Stimulated activated CD4-positive, alpha-beta T cell treated with anti-CD3 and anti-CD28 coated beads, Interleukin-2, amount 100 ng/mL, for 48 hours (primary cell): ENCODE data around the gene MBNL1.

Source experiments
- DNase-seq, 2 donors: peaks; one replicate each; pipeline ENCODE4 v3.0.0-alpha.2; 2020

Gene MBNL1

GRCh38 chr3:152277198-152277597 lies 8.5 kb downstream of the MBNL1 start:
- DNase-seq = no peak

DNA sequence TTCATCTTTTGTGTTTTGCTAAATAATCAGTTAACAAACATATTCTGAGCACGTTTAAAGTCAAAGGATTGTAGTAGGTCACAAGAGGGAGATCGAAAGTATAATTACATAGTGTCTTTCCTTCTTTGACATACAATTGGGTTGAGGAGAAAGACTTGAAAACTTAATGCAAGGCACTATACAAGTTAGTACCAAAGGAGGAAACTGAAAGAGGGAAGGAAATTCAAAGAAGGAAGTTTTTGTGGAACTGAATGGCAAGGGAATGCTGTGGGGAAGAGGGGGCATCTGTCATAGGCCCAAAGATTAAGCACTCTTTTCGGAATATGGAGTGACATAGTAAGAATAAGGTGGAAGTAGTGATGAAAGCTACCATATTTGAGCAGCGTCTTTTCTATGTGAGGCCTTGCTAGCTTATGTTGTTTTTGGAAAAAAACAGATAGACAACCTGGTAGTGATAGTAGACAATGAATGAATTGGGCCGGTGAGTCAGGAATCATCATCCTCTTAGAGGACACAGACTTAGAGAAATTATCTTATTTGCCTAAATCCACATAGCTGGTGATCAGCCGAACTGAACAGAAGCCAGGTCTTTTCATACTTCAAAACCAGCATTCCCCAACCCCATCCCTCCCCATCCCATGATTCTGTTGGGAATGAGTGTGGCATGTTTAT lies 10.2 kb downstream of the MBNL1 start:
- no peak for DNase-seq

DNA sequence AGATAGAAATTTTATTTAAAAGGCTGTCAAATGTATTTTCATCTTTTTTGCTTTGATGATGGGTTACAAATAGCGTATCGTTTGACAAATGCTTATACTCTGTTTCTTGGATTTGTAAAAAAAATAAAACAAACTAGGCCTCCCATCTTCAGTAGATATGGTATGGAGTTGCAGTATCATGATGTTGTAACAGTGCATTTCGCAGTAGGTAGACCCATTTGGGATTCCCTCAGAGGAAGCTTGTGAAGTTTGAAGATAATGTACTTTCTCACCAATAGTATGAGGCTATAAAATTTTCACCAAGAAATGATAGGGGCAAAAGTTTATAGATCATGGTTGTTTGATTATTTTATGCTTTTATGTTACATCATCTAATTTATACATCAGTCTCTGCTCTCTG lies 10.8 kb downstream of the MBNL1 start:
- no peak for DNase-seq

GRCh38 chr3:152280539-152280938 lies 11.8 kb downstream of the MBNL1 start:
- DNase-seq = no peak

DNA sequence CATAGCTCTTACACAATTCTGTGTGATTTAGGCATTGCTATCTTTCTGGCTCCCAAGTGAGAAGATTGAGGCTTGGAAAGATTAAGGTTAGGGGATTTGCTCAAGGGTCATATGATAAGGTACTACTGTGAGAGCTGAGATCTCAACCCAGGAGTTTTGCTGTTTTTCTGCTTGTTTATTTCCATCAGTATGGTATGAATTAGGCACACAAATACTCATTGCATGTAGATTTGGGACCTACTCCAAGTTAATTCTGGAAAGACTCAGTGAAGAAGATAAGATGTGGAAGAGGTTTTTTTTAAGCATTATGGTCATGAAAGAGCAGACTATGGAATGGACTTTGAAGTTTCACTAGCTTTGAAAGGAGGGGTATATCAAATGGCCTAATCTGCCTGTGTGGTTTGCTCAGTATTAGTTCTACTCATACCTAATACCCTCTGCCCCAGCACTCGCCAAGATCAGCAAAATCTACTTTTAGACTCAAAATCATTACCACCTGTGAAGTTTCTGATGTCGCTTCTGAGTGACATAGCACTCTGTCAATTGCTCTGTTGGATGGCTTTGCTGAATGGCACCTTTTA lies 12.5 kb downstream of the MBNL1 start:
- DNase-seq = no peak

- DNase-seq = no peak
Measured at GRCh38 chr3:152282813-152283212, 14.1 kb downstream of the MBNL1 start.

DNA sequence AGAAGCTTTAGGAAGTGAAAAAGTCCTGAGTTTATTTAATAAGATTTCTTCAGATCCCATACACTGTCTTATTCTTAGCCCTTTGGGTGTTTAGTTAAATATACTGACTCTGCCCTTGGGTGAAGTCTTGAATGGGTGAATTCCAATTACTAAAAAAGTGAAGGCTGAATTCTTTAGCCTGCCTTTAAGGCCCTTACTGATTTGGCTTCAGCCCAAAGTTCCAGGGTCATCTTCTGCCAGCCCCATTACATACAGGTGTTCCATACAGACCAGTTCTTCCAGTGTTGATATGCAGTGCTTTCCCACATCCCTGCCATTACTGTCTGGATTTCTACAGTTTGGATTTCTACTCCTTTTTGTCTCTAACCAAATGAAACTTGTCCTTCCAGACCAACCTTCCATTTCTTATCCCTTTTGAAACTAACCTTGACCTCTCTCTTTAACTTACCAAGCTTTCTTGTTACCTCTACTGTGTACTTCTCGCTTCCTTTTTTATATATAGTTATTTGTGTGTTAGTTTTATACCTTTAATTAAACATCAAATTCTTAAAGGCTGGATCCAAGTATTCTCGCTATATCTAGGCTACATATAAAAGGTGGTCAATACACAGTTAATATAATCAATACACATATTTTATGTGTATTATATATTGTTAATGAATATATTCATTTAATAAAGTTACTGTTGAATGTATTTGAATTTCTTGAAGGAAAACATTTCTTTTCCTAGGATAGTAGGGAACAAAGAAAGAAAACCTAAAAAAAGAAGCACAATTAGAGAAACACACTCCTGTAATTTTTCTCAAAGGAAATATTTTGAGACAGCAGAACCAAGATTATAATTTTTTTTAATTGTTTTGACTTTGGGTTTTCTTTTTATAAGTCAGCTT lies 15.0 kb downstream of the MBNL1 start:
- no peak for DNase-seq

DNA sequence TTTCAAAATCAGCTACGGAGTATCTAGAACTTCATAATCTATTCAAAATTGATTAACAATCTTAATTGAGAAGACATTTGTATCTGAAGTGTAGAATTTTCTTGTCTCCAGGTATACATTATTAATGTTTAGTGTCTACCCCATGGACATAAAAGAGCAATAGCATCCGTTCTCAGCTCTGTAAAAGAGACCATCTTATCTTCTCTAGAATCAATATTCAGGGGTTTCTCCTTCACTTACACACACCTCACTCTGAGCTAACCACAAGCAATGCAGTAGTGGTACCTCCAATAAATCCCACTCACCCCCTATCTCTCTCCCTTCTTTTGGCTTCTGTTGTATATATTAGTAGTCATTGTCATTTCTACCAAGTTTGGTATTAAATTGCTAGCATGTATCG lies 16.2 kb downstream of the MBNL1 start:
- no peak for DNase-seq

DNA sequence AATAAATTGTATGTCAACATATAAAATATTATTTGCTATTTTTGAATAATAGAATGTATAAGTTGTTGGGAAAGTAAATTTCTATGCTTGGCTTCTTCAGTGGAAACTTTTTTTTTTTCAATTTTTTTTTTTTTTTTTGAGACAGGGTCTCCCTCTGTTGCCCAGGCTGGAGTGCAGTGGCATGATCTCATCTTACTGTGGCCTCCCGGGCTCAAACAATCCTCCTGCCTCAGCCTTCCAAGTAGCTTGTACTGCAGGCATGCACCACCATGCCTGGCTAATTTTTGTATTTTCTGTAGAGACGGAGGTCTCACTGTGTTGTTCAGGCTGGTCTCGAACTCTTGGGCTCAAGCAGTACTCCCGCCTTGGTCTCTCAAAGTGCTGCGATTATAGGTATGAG lies 16.8 kb downstream of the MBNL1 start:
- no peak for DNase-seq

DNA sequence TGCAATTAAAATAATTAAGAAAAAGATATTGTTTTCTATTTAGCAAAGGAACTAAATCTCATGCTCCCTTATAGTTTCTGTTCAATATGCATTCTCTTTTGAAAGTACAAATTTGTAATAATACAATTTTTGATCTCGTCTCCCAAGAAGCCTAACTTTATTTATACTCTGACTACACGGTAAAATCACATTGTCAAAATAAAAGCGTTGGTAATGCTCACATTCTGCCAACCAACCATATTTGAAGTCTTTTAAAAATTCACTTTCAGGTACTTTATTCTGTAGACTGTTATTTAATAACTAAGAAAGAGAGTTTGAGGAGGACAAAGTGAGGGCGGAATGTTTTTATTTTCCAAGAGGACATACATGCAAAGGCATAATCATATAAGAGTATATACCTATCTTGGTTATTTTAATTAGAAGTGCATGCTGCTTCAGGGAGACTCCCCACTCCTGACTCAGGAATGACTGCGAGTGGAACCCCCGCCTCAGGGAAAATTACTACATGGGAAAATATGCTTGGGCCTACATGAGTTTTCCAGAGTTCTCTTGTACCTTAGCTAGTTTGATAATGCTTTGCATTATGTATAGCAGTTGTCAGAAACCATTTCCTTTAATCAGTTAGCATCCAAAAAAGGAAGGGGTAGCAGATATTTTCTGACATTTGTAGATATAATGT lies 19.3 kb downstream of the MBNL1 start:
- DNase-seq = no peak

DNA sequence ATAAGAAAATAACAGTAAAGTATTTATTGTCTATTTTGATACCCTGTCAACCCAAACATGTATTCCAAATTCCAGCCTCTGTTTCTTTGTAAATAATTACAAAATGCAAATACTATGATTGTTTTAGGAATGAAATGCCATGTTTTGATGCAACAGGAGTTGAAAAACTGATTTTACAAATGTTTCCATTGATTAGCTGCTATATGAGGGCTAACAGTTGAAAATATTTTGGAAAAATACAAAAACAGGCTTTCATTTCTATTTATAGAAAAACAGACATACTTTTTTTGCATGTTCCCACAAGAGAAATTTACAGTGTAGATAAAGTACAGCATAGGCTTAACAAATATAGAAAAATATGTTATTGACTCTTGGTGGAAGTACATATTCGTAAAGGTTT lies 20.0 kb downstream of the MBNL1 start:
- no peak for DNase-seq

DNA sequence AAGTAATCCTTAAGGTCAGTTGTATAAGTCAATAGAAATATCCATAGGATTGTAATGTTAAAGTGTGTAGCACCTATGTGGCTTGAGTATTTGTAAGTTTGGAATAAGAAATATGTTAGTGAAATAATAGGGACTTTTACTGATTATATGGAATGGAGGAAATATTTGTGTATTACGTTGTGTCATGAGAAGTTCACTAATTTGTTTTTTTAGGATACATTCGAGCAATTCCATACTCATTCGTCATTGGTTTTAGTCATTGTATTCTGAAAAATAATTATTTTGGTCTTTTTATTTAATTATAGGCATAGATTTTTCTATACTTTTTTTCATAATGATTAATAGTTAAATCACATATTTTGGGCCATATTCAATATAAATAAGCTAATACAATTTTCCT lies 21.0 kb downstream of the MBNL1 start:
- no peak for DNase-seq

DNA sequence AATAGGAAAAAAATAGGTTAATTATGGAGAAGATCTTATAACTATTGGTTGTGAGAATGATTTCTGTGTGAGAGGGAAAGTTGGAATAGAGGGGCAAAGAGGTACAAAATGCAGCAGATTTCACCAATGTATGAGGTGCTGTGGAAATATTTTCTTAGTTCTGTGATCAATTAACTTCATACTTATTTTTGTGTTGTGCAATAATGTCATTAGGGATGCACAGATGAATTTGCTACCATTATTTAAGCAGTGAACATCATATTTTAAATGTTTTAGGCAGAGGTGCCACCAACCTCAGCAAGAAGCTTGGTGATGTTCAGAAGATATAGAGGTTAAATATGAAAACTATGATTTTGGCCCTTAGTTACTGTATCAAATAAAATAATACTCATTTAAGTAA lies 21.6 kb downstream of the MBNL1 start:
- DNase-seq = no peak

GRCh38 chr3:152291238-152291637 lies 22.5 kb downstream of the MBNL1 start:
- no peak for DNase-seq

DNA sequence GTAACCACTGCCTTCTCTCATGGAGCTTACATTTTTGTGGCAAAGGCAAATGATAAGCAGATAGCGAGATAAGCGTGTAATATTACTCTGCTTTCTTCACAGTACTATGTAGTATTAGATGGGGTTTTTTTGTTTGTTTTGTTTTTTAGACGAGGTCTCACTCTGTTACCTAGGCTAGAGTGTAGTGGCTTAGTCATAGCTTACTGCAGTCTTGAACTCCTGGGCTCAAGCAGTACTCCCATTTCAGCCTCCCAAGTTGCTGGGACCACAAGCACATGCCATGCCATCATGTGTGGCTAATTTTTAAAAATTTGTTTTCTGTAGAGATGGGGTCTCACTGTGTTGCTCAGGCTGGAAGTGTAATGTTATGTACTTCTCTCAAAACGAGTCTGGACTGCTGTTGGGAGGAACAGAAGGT lies 22.9 kb downstream of the MBNL1 start:
- no peak for DNase-seq

DNA sequence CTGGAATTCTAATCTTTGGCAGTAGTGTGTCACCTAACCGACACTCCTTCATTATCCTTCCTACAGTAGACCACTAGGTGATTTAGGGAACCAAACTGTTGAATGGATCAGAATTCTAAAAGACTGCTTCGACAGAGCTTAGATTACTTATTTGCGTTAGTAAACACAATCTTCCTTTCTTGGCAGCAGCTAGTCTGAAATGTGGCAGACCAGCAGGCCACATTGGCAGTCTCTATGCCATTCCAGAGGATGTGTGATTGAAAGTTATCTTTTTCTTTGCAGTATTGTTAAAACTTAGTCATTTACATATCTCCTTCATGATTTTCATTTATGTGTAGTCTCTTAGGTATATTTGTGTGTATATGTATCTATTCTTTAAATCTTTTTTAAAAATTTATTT lies 23.6 kb downstream of the MBNL1 start:
- DNase-seq = no peak

DNA sequence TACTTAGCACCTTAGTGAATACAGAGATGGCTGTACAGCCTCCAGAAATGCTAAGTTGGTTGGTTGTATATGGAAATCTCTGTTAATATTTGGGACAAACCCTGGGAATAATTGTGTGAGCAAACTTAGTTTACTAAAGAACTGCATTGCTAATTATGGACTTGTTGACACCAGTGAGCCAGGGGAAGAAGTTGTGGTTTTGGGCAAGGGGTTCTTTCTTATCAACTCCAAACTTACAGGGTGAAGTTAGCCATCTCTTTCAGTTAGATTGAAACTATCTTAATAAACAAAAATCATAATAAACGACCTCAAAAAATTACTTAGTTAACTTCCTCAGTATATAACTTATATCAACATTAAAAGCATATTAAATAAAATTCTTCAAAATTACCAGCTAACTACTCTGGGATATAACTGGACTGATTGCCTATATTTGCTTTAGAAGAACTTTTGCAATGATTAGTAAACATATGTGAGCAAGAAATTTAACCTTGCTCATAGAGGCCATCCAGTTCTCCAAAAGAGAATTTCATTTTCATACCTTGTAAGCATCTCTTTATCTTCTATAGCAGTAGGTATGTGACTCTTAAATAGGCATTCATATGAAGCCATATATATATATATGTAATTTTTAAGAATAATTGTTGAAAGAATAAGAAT lies 24.7 kb downstream of the MBNL1 start:
- DNase-seq = no peak

DNA sequence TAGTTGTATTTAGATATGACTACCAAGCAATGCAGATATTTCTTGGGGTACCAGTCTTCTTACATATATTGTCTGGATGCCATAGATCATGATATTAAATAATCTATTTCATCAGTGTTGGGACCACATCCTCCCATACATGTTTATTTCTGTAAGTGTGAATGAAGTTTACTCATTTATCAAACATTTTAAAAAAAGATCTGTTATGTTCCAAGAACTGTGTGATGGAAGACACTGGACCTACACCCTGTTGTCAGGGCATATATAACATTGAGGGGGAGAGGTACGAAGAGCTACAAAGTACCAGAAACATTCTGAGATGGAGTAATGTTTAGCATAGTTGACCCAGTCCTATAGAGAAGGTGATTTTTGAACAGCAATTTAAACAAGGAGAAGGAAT lies 26.6 kb downstream of the MBNL1 start:
- DNase-seq = no peak

DNA sequence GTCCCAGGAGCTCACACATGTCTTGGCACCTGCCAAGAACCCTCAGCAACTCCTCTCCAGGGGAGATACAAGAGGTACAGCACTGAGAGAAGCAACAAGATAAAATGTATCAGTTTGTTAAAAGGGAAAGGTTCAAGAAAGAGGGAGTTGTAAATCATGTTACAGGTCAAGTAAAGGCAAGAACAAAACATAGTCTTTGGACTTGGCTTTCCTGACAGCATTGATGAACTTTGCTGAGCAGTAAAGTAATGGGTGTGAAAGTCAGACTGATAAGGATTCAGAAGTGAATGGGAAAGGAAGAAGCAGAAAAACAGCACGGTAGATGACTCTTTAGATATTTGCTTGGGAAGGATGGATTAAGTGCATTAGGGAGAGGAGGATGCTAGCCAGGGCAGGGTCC lies 27.1 kb downstream of the MBNL1 start:
- DNase-seq = no peak

- DNase-seq = no peak
Measured at GRCh38 chr3:152296382-152296781, 27.7 kb downstream of the MBNL1 start.

- DNase-seq = no peak
Measured at GRCh38 chr3:152296971-152297370, 28.2 kb downstream of the MBNL1 start.

DNA sequence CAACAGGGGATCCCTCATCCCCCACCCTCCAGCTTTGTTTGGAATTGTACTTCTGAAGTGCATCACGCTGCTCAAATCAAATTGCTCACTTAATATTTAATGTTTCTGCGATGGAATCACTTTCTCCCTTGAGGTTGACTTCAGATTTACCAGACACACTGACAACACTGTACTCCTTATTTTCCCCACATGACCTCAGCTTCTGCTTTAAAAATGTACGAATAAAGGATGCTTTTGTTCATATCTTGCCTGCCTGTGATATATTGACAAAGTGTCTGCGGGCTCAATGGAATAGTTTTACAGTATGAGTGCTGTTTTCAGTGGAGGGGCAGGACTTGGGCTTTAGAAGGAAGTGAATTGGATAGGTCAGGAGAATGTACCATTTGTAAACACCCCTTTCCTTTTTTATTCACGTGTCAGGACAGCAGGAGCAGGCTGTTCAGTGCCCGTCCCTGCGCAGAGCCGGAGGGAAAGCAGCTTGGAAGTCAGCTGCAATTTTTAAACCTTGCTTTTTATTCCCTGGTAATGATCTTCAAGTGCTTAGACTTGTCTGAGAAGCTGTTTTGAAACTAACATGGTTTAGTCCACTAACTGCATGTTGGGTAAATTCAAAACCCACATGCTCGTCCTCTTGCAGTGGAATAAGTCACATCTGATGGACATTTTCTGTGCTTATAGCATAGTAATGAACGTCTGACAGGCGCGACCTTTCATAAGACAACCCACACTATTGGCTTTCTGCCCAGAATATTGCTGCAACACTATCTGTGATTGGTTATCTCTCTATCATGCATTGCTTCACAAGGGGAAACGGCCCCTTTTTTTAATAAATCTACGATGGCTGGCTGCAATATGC lies 29.9 kb downstream of the MBNL1 start:
- peak; percentile 48 to 49 for DNase-seq
